IMR-90 (cell line): Measurements from ENCODE around the gene SPATA17. TPM values are rescaled to one million over a fixed set of nuclear protein-coding genes. Genes with fewer than 3 reads are reported as not detected.

Experiments used
- ATAC-seq: fragments of 200-7000 bp; cut with Tn5 transposase; 2 replicates; pipeline ENCODE4 v1.9.1; 2020; ENCODE audit warnings: low read depth, mild to moderate bottlenecking, moderate library complexity
- BruUV-seq: library from RNA; stranded (reverse); fragments of 400-500 nt; replicated peaks from 2 replicates; lab custom pipeline; 2021; lab: Mats Ljungman, UMichigan
- CTCF ChIA-PET: fragments of 300-600 bp; formaldehyde crosslinking; extraction: SDS; loops from one replicate; lab custom pipeline; 2021; ENCODE audit warnings: antibody characterized with exemption; lab: Yijun Ruan, JAX
- POLR2A ChIA-PET: fragments of 300-600 bp; sonication (Branson Sonifier 250); formaldehyde crosslinking; loops from one replicate; lab custom pipeline; 2022; ENCODE audit warnings: antibody characterized with exemption; ENCODE audit not compliant: unreplicated experiment; lab: Charles Lee
- DNase-seq: peaks from one replicate; pipeline ENCODE4 v3.0.0; 2013
- H2AFZ ChIP-seq: replicated peaks from 2 replicates; pipeline ENCODE3; 2013; ENCODE audit warnings: low read length, mild to moderate bottlenecking; ENCODE audit not compliant: poor library complexity
- H2AK5ac ChIP-seq: 2 replicates; pipeline ENCODE4 v1.6.1; 2013; ENCODE audit warnings: low read depth, low read length, inconsistent platforms
- H2AK9ac ChIP-seq: replicated peaks from 2 replicates; pipeline ENCODE3; 2013; ENCODE audit warnings: mild to moderate bottlenecking, low read depth, low read length, moderate library complexity; ENCODE audit not compliant: poor library complexity
- H2BK120ac ChIP-seq: 2 replicates; pipeline ENCODE4 v1.6.1; 2013; ENCODE audit warnings: low read depth, low read length, inconsistent platforms
- H2BK15ac ChIP-seq: 3 replicates; pipeline ENCODE4 v1.6.1; 2013; ENCODE audit warnings: low read depth, low read length, inconsistent platforms
- H2BK20ac ChIP-seq: 2 replicates; pipeline ENCODE4 v1.6.1; 2013; ENCODE audit warnings: low read depth, mild to moderate bottlenecking, inconsistent platforms, low read length, moderate library complexity
- H2BK5ac ChIP-seq: 2 replicates; pipeline ENCODE4 v1.6.1; 2013; ENCODE audit warnings: mild to moderate bottlenecking, low read depth, low read length, inconsistent platforms; ENCODE audit not compliant: poor library complexity, severe bottlenecking
- H3K14ac ChIP-seq: replicated peaks from 2 replicates; pipeline ENCODE4 v1.6.1; 2013; ENCODE audit warnings: low read depth, low read length, inconsistent platforms
- H3K18ac ChIP-seq: 2 replicates; pipeline ENCODE4 v1.6.1; 2013; ENCODE audit warnings: low read depth, low read length, control low read depth
- H3K23ac ChIP-seq: 2 replicates; pipeline ENCODE4 v1.6.1; 2013; ENCODE audit warnings: low read depth, low read length, inconsistent platforms
- H3K27ac ChIP-seq: 2 replicates; pipeline ENCODE4 v1.5.1; 2013; ENCODE audit warnings: mild to moderate bottlenecking, control low read depth, low read length; ENCODE audit not compliant: insufficient read depth
- H3K27me3 ChIP-seq: 2 replicates; pipeline ENCODE4 v1.6.1; 2013; ENCODE audit warnings: low read length; ENCODE audit not compliant: control insufficient read depth, insufficient read depth
- H3K36me3 ChIP-seq: 2 replicates; pipeline ENCODE4 v1.6.1; 2013; ENCODE audit warnings: low read length, mixed read lengths; ENCODE audit not compliant: control insufficient read depth, insufficient read depth
- H3K4ac ChIP-seq: 2 replicates; pipeline ENCODE4 v1.6.1; 2013; ENCODE audit warnings: low read depth, low read length, inconsistent platforms
- H3K4me1 ChIP-seq: 2 replicates; pipeline ENCODE4 v1.6.1; 2013; ENCODE audit warnings: low read length, mixed read lengths; ENCODE audit not compliant: control insufficient read depth, insufficient read depth
- H3K4me2 ChIP-seq: 2 replicates; pipeline ENCODE4 v1.6.1; 2013; ENCODE audit warnings: low read depth, mild to moderate bottlenecking, control low read depth, low read length, moderate library complexity
- H3K4me3 ChIP-seq: 2 replicates; pipeline ENCODE4 v1.5.1; 2013; ENCODE audit warnings: low read depth, mild to moderate bottlenecking, control low read depth, low read length, moderate library complexity; ENCODE audit not compliant: insufficient read depth
- H3K56ac ChIP-seq: 2 replicates; pipeline ENCODE4 v1.6.1; 2013; ENCODE audit warnings: low read length, inconsistent platforms; ENCODE audit not compliant: insufficient read depth; ENCODE audit errors: extremely low read depth
- H3K79me1 ChIP-seq, 2 experiments: 2 replicates each; pipeline ENCODE4 v1.6.1; 2013; ENCODE audit warnings: low read length in 2 of 2, inconsistent platforms in 1 of 2, low read depth in 1 of 2
- H3K9ac ChIP-seq: 2 replicates; pipeline ENCODE4 v1.6.1; 2013; ENCODE audit warnings: low read depth, low read length, control low read depth
- H3K9me1 ChIP-seq: 2 replicates; pipeline ENCODE4 v1.6.1; 2013; ENCODE audit warnings: low read length, inconsistent platforms; ENCODE audit not compliant: insufficient read depth
- H3K9me3 ChIP-seq: 2 replicates; pipeline ENCODE4 v1.6.1; 2013; ENCODE audit warnings: low read length; ENCODE audit not compliant: control insufficient read depth, insufficient read depth
- H4K20me1 ChIP-seq: 2 replicates; pipeline ENCODE4 v1.6.1; 2013; ENCODE audit warnings: low read length, inconsistent platforms; ENCODE audit not compliant: insufficient read depth
- H4K5ac ChIP-seq: 2 replicates; pipeline ENCODE4 v1.6.1; 2013; ENCODE audit warnings: mild to moderate bottlenecking, low read depth, low read length, control low read depth
- H4K8ac ChIP-seq, 2 experiments: 2 replicates each; pipeline ENCODE4 v1.6.1; 2013; ENCODE audit warnings: low read depth in 2 of 2, low read length in 2 of 2, control low read depth in 1 of 2, inconsistent platforms in 1 of 2
- H4K91ac ChIP-seq: 2 replicates; pipeline ENCODE4 v1.6.1; 2013; ENCODE audit warnings: low read depth, low read length, inconsistent platforms; ENCODE audit not compliant: insufficient read depth
- MAFK ChIP-seq: IDR thresholded peaks from 2 replicates; pipeline ENCODE4 v1.6.1; 2012; ENCODE audit warnings: low read depth, low read length, improper control_type of control experiment
- RFX5 ChIP-seq: IDR thresholded peaks from 2 replicates; pipeline ENCODE4 v1.8.0; 2012; ENCODE audit warnings: low read depth, mild to moderate bottlenecking, low read length, moderate library complexity
- WGBS, 2 experiments: methylation state at CpG; one replicate each; pipeline versions ENCODE4 v1.1.5 to v1.1.7; 2013; ENCODE audit warnings: missing lambda C conversion rate in 2 of 2; ENCODE audit not compliant: insufficient read length in 1 of 2; ENCODE audit errors: extremely low coverage in 2 of 2; 5-methylcytosine and 5-hydroxymethylcytosine counted together
- dilution Hi-C: fragments of 300-500 bp; cut with HindIII; formaldehyde crosslinking; loops from one replicate; pipeline ENCODE4 v1.14.3; 2018; ENCODE audit warnings: low sequenced_read_pairs; ENCODE audit not compliant: unreplicated experiment
- in situ Hi-C: fragments of 300-500 bp; cut with MboI; formaldehyde crosslinking; loops from 3 replicates; pipeline ENCODE4 v1.14.3; 2019; ENCODE audit warnings: low sequenced_read_pairs, inconsistent platforms, mixed read lengths
- intact Hi-C: fragments of 100-400 bp; cut with micrococcal nuclease; formaldehyde crosslinking; loops from 2 replicates; pipeline ENCODE4 v1.10.0; 2022
- polyA plus RNA-seq, 3 experiments: library from polyadenylated mRNA; depleted of rRNA; stranded (reverse); fragments of >200 nt; gene quantifications; 2 replicates each; pipeline ENCODE4 v1.2.3, GENCODE V29; 2012; ENCODE audit warnings: low replicate concordance in 1 of 3
- total RNA-seq: library from RNA; depleted of rRNA; stranded (reverse); fragments of >200 nt; gene quantifications from 2 replicates; pipeline ENCODE4 v1.2.3, GENCODE V29; 2012

SPATA17 gene
- total and polyA plus RNA-seq, 2 of the 4 experiments (the other 2 are of a cell fraction): 0.03 to 0.18 TPM

GRCh38 chr1:217846733-217847132 lies 215.6 kb downstream of the SPATA17 start:
- no peak overlapping the region for H2AFZ ChIP-seq
- H2BK20ac ChIP-seq: no peak overlapping the region
- no peaks in the 10 kb centered on the region for H3K4me1 ChIP-seq
- H3K4me2 ChIP-seq: no peak overlapping the region
- no peak overlapping the region for H3K9ac ChIP-seq
- H2BK15ac ChIP-seq: no peak overlapping the region
- no peaks in the 10 kb centered on the region for H3K9me3 ChIP-seq
- DNase-seq (no peak), ATAC-seq (no peak)
- no peak overlapping the region for H4K8ac ChIP-seq
- no peak overlapping the region for H2BK5ac ChIP-seq
- no peaks in the 10 kb centered on the region for H3K36me3 ChIP-seq
- ChIA-PET POLR2A (no interaction called here), CTCF (no interaction called here)
- no CpG with 5 or more reads among the region's 1 CpG for whole genome bisulfite sequencing, 2 experiments
- intact Hi-C loops (no loop called here), in situ Hi-C loops (no loop called here), dilution Hi-C loops (no loop called here)
- TF ChIP-seq RFX5 (no peak), MAFK (peak; percentile 37; the same call in 1 of the 2 replicates)
- no peak overlapping the region for H4K5ac ChIP-seq
- no peak overlapping the region for H4K91ac ChIP-seq
- H3K27me3 ChIP-seq: no peaks in the 10 kb centered on the region
- H3K23ac ChIP-seq: no peak overlapping the region
- H2AK9ac ChIP-seq: no peak overlapping the region
- H3K56ac ChIP-seq: no peak overlapping the region
- H3K4me3 ChIP-seq: no peak overlapping the region
- no TSS peak for BruUV-seq
- no peak overlapping the region for H3K27ac ChIP-seq
- H3K18ac ChIP-seq: no peak overlapping the region
- no peak overlapping the region for H3K14ac ChIP-seq
- no peak overlapping the region for H2AK5ac ChIP-seq
- no peaks in the 10 kb centered on the region for H3K9me1 ChIP-seq
- H2BK120ac ChIP-seq: no peak overlapping the region
- H4K20me1 ChIP-seq: no peaks in the 10 kb centered on the region
- H3K79me1 ChIP-seq: no peaks in the 10 kb centered on the region
- H3K4ac ChIP-seq: no peak overlapping the region
